Choroid plexus epithelial cell (primary cell): Measurements from ENCODE around the gene TLR9.

ENCODE experiments used
- DNase-seq: peaks from one replicate; pipeline ENCODE4 v3.0.0-alpha.2; 2010; ENCODE audit warnings: low read depth
- H3K4me3 ChIP-seq: 2 replicates; pipeline ENCODE4 v1.5.1; 2011; ENCODE audit warnings: low read depth, mild to moderate bottlenecking, control low read depth, low read length, moderate library complexity
- CTCF ChIP-seq: conservative IDR thresholded peaks from 2 replicates; pipeline ENCODE4 v1.5.1; 2011; ENCODE audit warnings: low read depth, mild to moderate bottlenecking, control low read depth, inconsistent platforms, low read length, moderate library complexity

TLR9 gene

GRCh38 chr3:52246728-52247408 lies 21.4 kb upstream of the TLR9 start:
- TF ChIP-seq CTCF, result no peak
- no peak overlapping the region for H3K4me3 ChIP-seq
- DNase-seq, result no peak

- no peak for DNase-seq
- TF ChIP-seq CTCF, result no peak
- peak overlapping the region; percentile 65 for H3K4me3 ChIP-seq
Measured at GRCh38 chr3:52246264-52246620, 20.8 kb upstream of the TLR9 start.

- peak within 1 kb of the TSS; percentile 65 for H3K4me3 ChIP-seq
- DNase-seq, result peak; percentile 50
- TF ChIP-seq CTCF, result no peak
Measured at GRCh38 chr3:52245322-52246263, 20.1 kb upstream of the TLR9 start, which contains the start of gene PPM1M. Gene PPM1M, plus strand, starts transcription at chr3:52245759. Its CDS starts 66 bp downstream, at chr3:52245825.

GRCh38 chr3:52243791-52244628 lies 18.6 kb upstream of the TLR9 start:
- H3K4me3 ChIP-seq, result no peak overlapping the region
- DNase-seq, result peak; percentile 19
- no peak for TF ChIP-seq CTCF

- DNase-seq, result no peak
- TF ChIP-seq CTCF, result no peak
- no peak overlapping the region for H3K4me3 ChIP-seq
Measured at GRCh38 chr3:52242039-52242438, 16.6 kb upstream of the TLR9 start.

- TF ChIP-seq CTCF, result no peak
- no peak overlapping the region for H3K4me3 ChIP-seq
- DNase-seq, result no peak
Measured at GRCh38 chr3:52240886-52241370, 15.5 kb upstream of the TLR9 start.
